Activated CD4-positive, alpha-beta T cell treated with anti-CD3 and anti-CD28 coated beads, Interleukin-2, amount 10 ng/mL, durations not matched to agents 7 days and 5 days (primary cell): Measurements from ENCODE around the gene PLP2. TPM values are rescaled to one million over a fixed set of nuclear protein-coding genes. Genes with fewer than 3 reads are reported as not detected.
"Not testable (repeated sequence)": the region's sequence is repeated elsewhere in the genome, so short reads cannot be mapped to it uniquely, and the experiment has no call there.

Source experiments
- CTCF ChIA-PET: fragments of 350-600 bp; sonication (Branson Sonifier 250); formaldehyde crosslinking; loops from one replicate; lab custom pipeline; 2021; ENCODE audit warnings: antibody characterized with exemption; lab: Charles Lee
- POLR2A ChIA-PET: fragments of 350-600 bp; sonication (Branson Sonifier 250); formaldehyde crosslinking; loops from one replicate; lab custom pipeline; 2021; ENCODE audit warnings: antibody characterized with exemption; lab: Charles Lee
- DNase-seq: peaks from one replicate; pipeline ENCODE4 v3.0.0-alpha.2; 2020
- H3K27ac Mint-ChIP-seq: one replicate; pipeline ENCODE4 v1.8.0; 2021; ENCODE audit warnings: mild to moderate bottlenecking, moderate library complexity, mixed read lengths
- H3K27me3 Mint-ChIP-seq: one replicate; pipeline ENCODE4 v1.8.0; 2021; ENCODE audit warnings: mixed read lengths
- H3K36me3 Mint-ChIP-seq: one replicate; pipeline ENCODE4 v1.8.0; 2021; ENCODE audit warnings: low read depth, mixed read lengths
- H3K4me1 Mint-ChIP-seq: one replicate; pipeline ENCODE4 v1.8.0; 2021; ENCODE audit warnings: mixed read lengths
- H3K4me3 Mint-ChIP-seq: one replicate; pipeline ENCODE4 v1.8.0; 2021; ENCODE audit warnings: mild to moderate bottlenecking, moderate library complexity, mixed read lengths
- H3K9me3 Mint-ChIP-seq: one replicate; pipeline ENCODE4 v1.8.0; 2021; ENCODE audit warnings: mixed read lengths
- total RNA-seq, 2 experiments: library from RNA; stranded (reverse); gene quantifications; one replicate each; pipeline ENCODE4 v1.2.3, GENCODE V29; 2021

Gene PLP2
- total RNA-seq, 2 experiments from 2014 or later, result 245 to 270 TPM

- H3K36me3 Mint-ChIP-seq, H3K9me3 Mint-ChIP-seq, H3K4me3 Mint-ChIP-seq, H3K27me3 Mint-ChIP-seq, DNase-seq, H3K27ac Mint-ChIP-seq, POLR2A ChIA-PET, H3K4me1 Mint-ChIP-seq: not testable (repeated sequence)
- CTCF ChIA-PET, result interaction anchor here (0.7 kb wide), 1 partner anchor 23 kb away, joined by 6 read pairs; no protein-coding TSS in a partner anchor
Measured at GRCh38 chrX:49149291-49149690, 22.4 kb upstream of the PLP2 start.

- Mint-ChIP-seq H3K27ac (no peak overlapping the region), H3K36me3 (peaks cover 2% of the 10 kb centered on the region), H3K4me1 (peaks cover 16% of the 10 kb centered on the region), H3K27me3 (no peaks in the 10 kb centered on the region), H3K4me3 (no peak overlapping the region), H3K9me3 (no peaks in the 10 kb centered on the region)
- DNase-seq, result no peak
- ChIA-PET POLR2A (no interaction called here), CTCF (no interaction called here)
Measured at GRCh38 chrX:49153467-49153866, 18.2 kb upstream of the PLP2 start.

GRCh38 chrX:49155243-49155899 is 16.3 kb upstream of the PLP2 start:
- ChIA-PET POLR2A (interaction anchor here (0.6 kb wide), 1 partner anchor 24 kb away, joined by 3 read pairs; no protein-coding TSS in a partner anchor), CTCF (interaction anchor here (0.6 to 2.7 kb wide), 10 partner anchors 9 to 183 kb away, joined by 3 to 14 read pairs (median 3); partner anchors contain the start of gene KCND1)
- H3K27me3 Mint-ChIP-seq, result no peaks in the 10 kb centered on the region
- peaks cover 16% of the 10 kb centered on the region for H3K4me1 Mint-ChIP-seq
- H3K36me3 Mint-ChIP-seq, result peaks cover 2% of the 10 kb centered on the region
- H3K27ac Mint-ChIP-seq, result peak overlapping the region; percentile 97
- peak; percentile 36 for DNase-seq
- H3K4me3 Mint-ChIP-seq, result peak overlapping the region; percentile 94
- H3K9me3 Mint-ChIP-seq, result no peaks in the 10 kb centered on the region

GRCh38 chrX:49155900-49156837 is 15.5 kb upstream of the PLP2 start:
- Mint-ChIP-seq H3K27ac (peak overlapping the region; percentile 97), H3K27me3 (no peaks in the 10 kb centered on the region), H3K4me1 (peaks cover 16% of the 10 kb centered on the region), H3K9me3 (no peaks in the 10 kb centered on the region), H3K4me3 (peak overlapping the region; percentile 94), H3K36me3 (peaks cover 2% of the 10 kb centered on the region)
- DNase-seq, result peak; percentile 84
- ChIA-PET CTCF (interaction anchor here (0.6 to 2.7 kb wide), 9 partner anchors 8 to 184 kb away, joined by 3 to 14 read pairs (median 3); partner anchors contain the start of gene KCND1), POLR2A (no interaction called here)

- ChIA-PET POLR2A (no interaction called here), CTCF (no interaction called here)
- Mint-ChIP-seq H3K9me3 (no peaks in the 10 kb centered on the region), H3K27ac (no peak overlapping the region), H3K4me1 (peaks cover 16% of the 10 kb centered on the region), H3K36me3 (peaks cover 2% of the 10 kb centered on the region), H3K27me3 (no peaks in the 10 kb centered on the region), H3K4me3 (no peak overlapping the region)
- no peak for DNase-seq
Measured at GRCh38 chrX:49157194-49157593, 14.5 kb upstream of the PLP2 start.

- CTCF ChIA-PET, result no interaction called here
- Mint-ChIP-seq H3K9me3 (no peaks in the 10 kb centered on the region), H3K4me1 (peaks cover 20% of the 10 kb centered on the region), H3K4me3 (no peak overlapping the region), H3K27ac (no peak overlapping the region), H3K36me3 (no peaks in the 10 kb centered on the region), H3K27me3 (no peaks in the 10 kb centered on the region)
- POLR2A ChIA-PET, result no interaction called here
- DNase-seq, result no peak
Measured at GRCh38 chrX:49160908-49161307, 10.8 kb upstream of the PLP2 start.

- H3K4me3 Mint-ChIP-seq, result no peak overlapping the region
- no peaks in the 10 kb centered on the region for H3K9me3 Mint-ChIP-seq
- H3K36me3 Mint-ChIP-seq, result no peaks in the 10 kb centered on the region
- CTCF ChIA-PET, result no interaction called here
- H3K4me1 Mint-ChIP-seq, result peaks cover 20% of the 10 kb centered on the region
- POLR2A ChIA-PET, result interaction anchor here (0.6 kb wide), 1 partner anchor 29 kb away, joined by 3 read pairs; no protein-coding TSS in a partner anchor
- no peaks in the 10 kb centered on the region for H3K27me3 Mint-ChIP-seq
- DNase-seq, result no peak
- H3K27ac Mint-ChIP-seq, result no peak overlapping the region
Measured at GRCh38 chrX:49161632-49162031, 10.1 kb upstream of the PLP2 start.

- no peaks in the 10 kb centered on the region for H3K36me3 Mint-ChIP-seq
- H3K4me3 Mint-ChIP-seq, result peak within 1 kb of the TSS; percentile 65
- no peaks in the 10 kb centered on the region for H3K27me3 Mint-ChIP-seq
- no peak for DNase-seq
- POLR2A ChIA-PET, result no interaction called here
- H3K4me1 Mint-ChIP-seq, result peaks cover 28% of the 10 kb centered on the region
- no peaks in the 10 kb centered on the region for H3K9me3 Mint-ChIP-seq
- CTCF ChIA-PET, result no interaction called here
- peak within 1 kb of the TSS; percentile 74 for H3K27ac Mint-ChIP-seq
Measured at GRCh38 chrX:49162620-49163019, 9.1 kb upstream of the PLP2 start, which contains the start of gene MAGIX. TSS of gene MAGIX (plus strand) at chrX:49162758. CDS start at chrX:49162890, 132 bp downstream.

- peak overlapping the region; percentile 76 for H3K4me3 Mint-ChIP-seq
- no peaks in the 10 kb centered on the region for H3K27me3 Mint-ChIP-seq
- CTCF ChIA-PET, result interaction anchor here (0.7 to 2.4 kb wide), 5 partner anchors 9 to 515 kb away, joined by 3 to 14 read pairs (median 4); no protein-coding TSS in a partner anchor
- H3K27ac Mint-ChIP-seq, result peak overlapping the region; percentile 94
- peak; percentile 79 for DNase-seq
- H3K36me3 Mint-ChIP-seq, result no peaks in the 10 kb centered on the region
- POLR2A ChIA-PET, result no interaction called here
- no peaks in the 10 kb centered on the region for H3K9me3 Mint-ChIP-seq
- peaks cover 33% of the 10 kb centered on the region for H3K4me1 Mint-ChIP-seq
Measured at GRCh38 chrX:49163555-49164419, 7.9 kb upstream of the PLP2 start.

- Mint-ChIP-seq H3K27ac (peak overlapping the region; percentile 94), H3K36me3 (no peaks in the 10 kb centered on the region), H3K27me3 (no peaks in the 10 kb centered on the region), H3K9me3 (no peaks in the 10 kb centered on the region), H3K4me1 (peaks cover 38% of the 10 kb centered on the region), H3K4me3 (peak overlapping the region; percentile 76)
- CTCF ChIA-PET, result interaction anchor here (1.3 to 2.4 kb wide), 2 partner anchors 10 to 27 kb away, joined by 4 to 14 read pairs; no protein-coding TSS in a partner anchor
- no peak for DNase-seq
- POLR2A ChIA-PET, result no interaction called here
Measured at GRCh38 chrX:49164589-49165360, 6.9 kb upstream of the PLP2 start.
